ENCODE data around the gene BAIAP2. TPM values are rescaled to one million over a fixed set of nuclear protein-coding genes. Genes with fewer than 3 reads are reported as not detected.

BAIAP2 gene
- total and polyA plus RNA-seq, 10 of the 15 experiments (the other 5 are each of a cell fraction or from before 2014, with no cell fraction given) = 0.15 to 1.2 (median 0.46) TPM; not detected in 2

DNA sequence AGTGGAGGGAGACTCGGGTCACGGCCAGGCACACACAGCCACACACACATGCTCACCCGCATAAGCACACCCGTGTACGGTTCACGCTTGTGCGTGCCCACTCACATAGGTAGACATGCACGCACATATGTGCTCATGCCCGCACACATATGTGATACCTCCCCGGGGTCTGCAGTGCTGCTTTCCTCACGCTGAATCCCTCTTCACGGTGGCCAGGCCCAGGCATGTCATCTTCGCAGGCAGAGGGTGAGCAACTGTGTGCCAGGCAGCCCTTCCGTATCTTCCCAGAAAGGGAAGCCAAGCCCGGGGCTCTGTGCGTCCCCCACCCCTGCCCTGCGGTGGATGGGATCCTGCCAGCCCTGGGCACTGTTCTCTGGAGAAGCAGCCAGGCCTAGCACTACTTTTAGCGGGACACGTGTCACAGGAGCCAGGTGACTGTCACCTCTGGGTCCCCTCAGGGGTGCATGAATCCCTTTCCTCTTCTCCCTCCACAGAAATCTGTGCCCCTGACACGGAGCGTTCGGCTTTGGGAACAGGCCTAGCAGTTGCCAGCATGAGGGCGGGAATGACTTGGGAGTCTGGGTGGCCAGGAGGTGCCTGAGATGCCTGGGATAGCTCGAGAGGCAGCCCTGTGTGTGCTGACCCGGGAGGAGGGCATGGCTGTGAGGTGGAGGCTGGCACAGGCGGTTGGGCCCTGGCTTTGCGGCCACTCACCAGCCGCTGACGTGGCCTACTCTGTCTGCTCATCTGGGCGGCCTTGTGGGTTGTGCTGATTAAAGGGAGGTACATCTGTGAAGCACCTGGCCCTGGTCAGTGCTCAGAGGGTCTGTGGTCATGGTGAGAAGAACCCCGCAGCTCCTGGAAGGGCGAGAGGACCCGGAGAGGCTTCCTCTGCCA lies 47.5 kb downstream of the BAIAP2 start:
- Histone ChIP-seq H3K27me3 (replicated peaks in 1 of 2; ENCODE audit: control insufficient read depth in 2 of 2, insufficient read depth in 2 of 2, low read length in 1 of 2) (no peaks in the 10 kb centered on the region; a peak in 2 of 4 replicates), H3K36me3 (ENCODE audit: control insufficient read depth in 2 of 2, insufficient read depth in 2 of 2, low read length in 1 of 2) (no peaks in the 10 kb centered on the region), H3K9ac (ENCODE audit: control insufficient read depth, insufficient read depth, low read length) (no peak overlapping the region), H3K27ac (ENCODE audit: control insufficient read depth, insufficient read depth) (no peak overlapping the region), H3K4me1 (ENCODE audit: control insufficient read depth, insufficient read depth, low read length) (no peaks in the 10 kb centered on the region), H3K4me2 (ENCODE audit: control insufficient read depth, insufficient read depth) (no peak overlapping the region), H3K4me3 (no peak overlapping the region), H4K20me1 (ENCODE audit: control insufficient read depth, insufficient read depth) (no peaks in the 10 kb centered on the region), H3K9me3 (replicated peaks; ENCODE audit: control insufficient read depth, insufficient read depth, low read length) (no peaks in the 10 kb centered on the region), H2AFZ (ENCODE audit: control insufficient read depth, low read depth, low read length) (no peak overlapping the region), H3K79me2 (ENCODE audit: control insufficient read depth, insufficient read depth, low read length) (no peaks in the 10 kb centered on the region)
- DNase-seq (ENCODE audit: low read depth, low spot score) = no peak
- 45% methylated on average over 33 of the region's 33 CpGs for WGBS (ENCODE audit: insufficient coverage, insufficient replicate concordance, low lambda C conversion rate, missing lambda C conversion rate)
- ATAC-seq = no peak
- in situ Hi-C loops (cut with MboI) = no loop called here
- ChIA-PET POLR2A (no interaction called here), RAD21 (ENCODE audit: unreplicated experiment) (no interaction called here), SMC1A (ENCODE audit: uncharacterized antibody, unreplicated experiment) (no interaction called here), CTCF (no interaction called here)
- no TSS peak for BruUV-seq (replicated peaks)
- TF ChIP-seq TAF1 (IDR thresholded peaks at IDR 0.05; ENCODE audit: borderline replicate concordance, low read depth, low read length) (no peak), EP300 (IDR thresholded peaks at IDR 0.05; ENCODE audit: borderline replicate concordance in 1 of 2, control insufficient read depth in 1 of 2, low read depth in 2 of 2, low read length in 2 of 2) (no peak), PBX3 (IDR thresholded peaks at IDR 0.05; ENCODE audit: insufficient replicate concordance, low read depth, low read length) (peak; percentile 31), ZZZ3 (IDR thresholded peaks at IDR 0.05; ENCODE audit: control insufficient read depth, insufficient read length, low read depth) (no peak), BCL3 (IDR thresholded peaks at IDR 0.05; ENCODE audit: borderline replicate concordance, insufficient read depth, low read depth, low read length, poor library complexity, severe bottlenecking) (peak; percentile 95), ATF7 (IDR thresholded peaks at IDR 0.05; ENCODE audit: low read depth) (no peak), TCF3 (IDR thresholded peaks at IDR 0.05; ENCODE audit: borderline replicate concordance, insufficient read depth, low read depth, low read length) (0 out of 2 replicates have a peak, but pooled peaks have one; percentile 47), IKZF2 (IDR thresholded peaks at IDR 0.05) (no peak)
- intact Hi-C loops (cut with micrococcal nuclease; ENCODE audit: unreplicated experiment) = no loop called here
- FAIRE-seq = no peak
